SK-N-MC (cell line): ENCODE data around the gene SMYD3.

Experiments
- EZH2 ChIP-seq: fragments of 200-600 bp; sonication (generic); IDR thresholded peaks from one replicate; pipeline ENCODE4 v1.6.1; 2017; ENCODE audit warnings: antibody characterized with exemption
- POLR2AphosphoS5 ChIP-seq: IDR thresholded peaks from 2 replicates; pipeline ENCODE4 v1.6.1; 2012; ENCODE audit warnings: mild to moderate bottlenecking, low read depth, low read length, borderline replicate concordance

GRCh38 chr1:246460406-246460805 lies 46.7 kb downstream of the SMYD3 start:
- TF ChIP-seq POLR2AphosphoS5 = no peak
- TF ChIP-seq EZH2 = no peak
